HS-5 (cell line): Measurements from ENCODE around the gene CTRB1.

Experiments used
- DNase-seq: peaks from one replicate; pipeline ENCODE4 v3.0.0-alpha.2; 2012; ENCODE audit warnings: low read depth

CTRB1 gene

GRCh38 chr16:75225678-75226515 lies 7.1 kb downstream of the CTRB1 start:
- no peak for DNase-seq

- no peak for DNase-seq
These were observed 8.0 kb downstream of the CTRB1 start for GRCh38 chr16:75226550-75227360.

- no peak for DNase-seq
These were observed 8.8 kb downstream of the CTRB1 start for GRCh38 chr16:75227361-75228142.

GRCh38 chr16:75228143-75228976 lies 9.6 kb downstream of the CTRB1 start:
- no peak for DNase-seq

GRCh38 chr16:75229172-75230031 lies 10.6 kb downstream of the CTRB1 start:
- no peak for DNase-seq

- DNase-seq, result no peak
These were observed 11.8 kb downstream of the CTRB1 start for GRCh38 chr16:75230471-75231110.

GRCh38 chr16:75231570-75231969 lies 12.8 kb downstream of the CTRB1 start:
- DNase-seq, result no peak

GRCh38 chr16:75233611-75233938 lies 14.8 kb downstream of the CTRB1 start:
- no peak for DNase-seq

GRCh38 chr16:75234856-75235696 lies 16.3 kb downstream of the CTRB1 start:
- no peak for DNase-seq

GRCh38 chr16:75235721-75236193 lies 17.0 kb downstream of the CTRB1 start:
- DNase-seq, result no peak

- DNase-seq, result no peak
These were observed 17.4 kb downstream of the CTRB1 start for GRCh38 chr16:75236232-75236631.

- DNase-seq, result no peak
These were observed 18.1 kb downstream of the CTRB1 start for GRCh38 chr16:75236736-75237397.

GRCh38 chr16:75237398-75238131 lies 18.8 kb downstream of the CTRB1 start:
- DNase-seq, result no peak

GRCh38 chr16:75238132-75238852 lies 19.5 kb downstream of the CTRB1 start:
- DNase-seq, result no peak

GRCh38 chr16:75238853-75239541 lies 20.2 kb downstream of the CTRB1 start:
- DNase-seq, result no peak

GRCh38 chr16:75239542-75240122 lies 20.8 kb downstream of the CTRB1 start:
- no peak for DNase-seq
